ENCODE measurements around the gene NOM1.
"Not testable (repeated sequence)": the region's sequence is repeated elsewhere in the genome, so short reads cannot be mapped to it uniquely, and the experiment has no call there.

The NOM1 gene

DNA sequence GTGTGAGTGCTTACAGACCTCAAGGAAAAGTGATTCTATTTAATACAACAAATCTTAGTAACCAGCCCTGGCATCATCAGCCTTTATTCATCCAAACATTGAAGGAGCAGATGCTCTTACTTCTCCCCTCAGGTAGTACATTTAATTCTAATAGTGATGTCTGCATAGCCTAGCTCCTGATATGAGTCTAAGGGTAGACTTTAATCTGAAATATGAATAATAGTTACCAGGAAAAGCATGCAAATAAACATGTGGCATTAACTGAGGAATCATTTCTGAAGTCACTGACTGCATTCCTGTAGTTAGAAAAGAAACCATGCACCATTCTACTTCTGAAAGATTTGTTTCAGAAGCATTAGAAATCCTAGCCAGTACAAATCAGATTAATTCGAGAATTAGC is 30.9 kb upstream of the NOM1 start:
- Histone ChIP-seq H3K4me3 (ENCODE audit: low read depth in 1 of 2, low read length in 1 of 2) (no peak overlapping the region), H3K27me3 (peaks cover 76% of the 10 kb centered on the region), H3K36me3 (no peaks in the 10 kb centered on the region), H3K4me1 (ENCODE audit: control insufficient read depth in 1 of 2, insufficient read depth in 1 of 2, low read depth in 1 of 2, low read length in 1 of 2) (no peaks in the 10 kb centered on the region), H3K27ac (no peak overlapping the region), H3K9me3 (no peaks in the 10 kb centered on the region)
- TF ChIP-seq, protein P1, sequence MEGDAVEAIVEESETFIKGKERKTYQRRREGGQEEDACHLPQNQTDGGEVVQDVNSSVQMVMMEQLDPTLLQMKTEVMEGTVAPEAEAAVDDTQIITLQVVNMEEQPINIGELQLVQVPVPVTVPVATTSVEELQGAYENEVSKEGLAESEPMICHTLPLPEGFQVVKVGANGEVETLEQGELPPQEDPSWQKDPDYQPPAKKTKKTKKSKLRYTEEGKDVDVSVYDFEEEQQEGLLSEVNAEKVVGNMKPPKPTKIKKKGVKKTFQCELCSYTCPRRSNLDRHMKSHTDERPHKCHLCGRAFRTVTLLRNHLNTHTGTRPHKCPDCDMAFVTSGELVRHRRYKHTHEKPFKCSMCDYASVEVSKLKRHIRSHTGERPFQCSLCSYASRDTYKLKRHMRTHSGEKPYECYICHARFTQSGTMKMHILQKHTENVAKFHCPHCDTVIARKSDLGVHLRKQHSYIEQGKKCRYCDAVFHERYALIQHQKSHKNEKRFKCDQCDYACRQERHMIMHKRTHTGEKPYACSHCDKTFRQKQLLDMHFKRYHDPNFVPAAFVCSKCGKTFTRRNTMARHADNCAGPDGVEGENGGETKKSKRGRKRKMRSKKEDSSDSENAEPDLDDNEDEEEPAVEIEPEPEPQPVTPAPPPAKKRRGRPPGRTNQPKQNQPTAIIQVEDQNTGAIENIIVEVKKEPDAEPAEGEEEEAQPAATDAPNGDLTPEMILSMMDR (IDR thresholded peaks at IDR 0.05), result no peak

- H3K36me3 ChIP-seq, result no peaks in the 10 kb centered on the region
- TF ChIP-seq, protein P1 (IDR thresholded peaks at IDR 0.05), result no peak
- H3K9me3 ChIP-seq, result no peaks in the 10 kb centered on the region
- no peaks in the 10 kb centered on the region for H3K4me1 ChIP-seq (ENCODE audit: control insufficient read depth in 1 of 2, insufficient read depth in 1 of 2, low read depth in 1 of 2, low read length in 1 of 2)
- peaks cover 82% of the 10 kb centered on the region for H3K27me3 ChIP-seq
- no peak overlapping the region for H3K4me3 ChIP-seq (ENCODE audit: low read depth in 1 of 2, low read length in 1 of 2)
- no peak overlapping the region for H3K27ac ChIP-seq
These were observed 30.3 kb upstream of the NOM1 start for GRCh38 chr7:156919132-156919713.

DNA sequence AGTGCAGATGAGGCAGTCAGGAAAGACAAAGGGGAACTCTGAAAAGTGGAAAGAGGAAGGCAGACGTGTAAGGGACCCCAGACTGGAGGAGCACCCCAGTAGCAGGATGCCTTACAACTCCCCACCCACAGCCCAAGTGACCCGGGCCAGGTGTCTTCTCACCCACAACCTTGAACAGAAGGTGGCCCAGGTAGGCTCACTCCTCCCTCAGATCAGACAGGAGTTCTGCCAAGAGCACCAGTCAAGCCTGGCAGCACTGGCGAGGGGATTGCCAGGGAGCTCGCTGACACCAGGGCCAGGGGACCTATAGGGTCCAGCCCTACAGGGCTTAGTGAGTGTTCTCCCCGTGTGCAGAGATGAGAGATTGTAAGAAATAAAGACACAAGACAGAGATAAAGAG is 29.4 kb upstream of the NOM1 start:
- no peaks in the 10 kb centered on the region for H3K36me3 ChIP-seq
- H3K4me3 ChIP-seq (ENCODE audit: low read depth in 1 of 2, low read length in 1 of 2), result no peak overlapping the region
- TF ChIP-seq, protein P1 (IDR thresholded peaks at IDR 0.05), result no peak
- H3K9me3 ChIP-seq, result no peaks in the 10 kb centered on the region
- H3K27me3 ChIP-seq, result peaks cover 88% of the 10 kb centered on the region
- no peak overlapping the region for H3K27ac ChIP-seq
- no peaks in the 10 kb centered on the region for H3K4me1 ChIP-seq (ENCODE audit: control insufficient read depth in 1 of 2, insufficient read depth in 1 of 2, low read depth in 1 of 2, low read length in 1 of 2)

- not testable (repeated sequence) for H3K27ac ChIP-seq; H3K4me3 ChIP-seq (ENCODE audit: low read depth in 1 of 2, low read length in 1 of 2); H3K36me3 ChIP-seq; H3K4me1 ChIP-seq (ENCODE audit: control insufficient read depth in 1 of 2, insufficient read depth in 1 of 2, low read depth in 1 of 2, low read length in 1 of 2); H3K9me3 ChIP-seq
- peaks cover 88% of the 10 kb centered on the region for H3K27me3 ChIP-seq
These were observed 28.8 kb upstream of the NOM1 start for GRCh38 chr7:156920487-156921373.

GRCh38 chr7:156922304-156922703 is 27.2 kb upstream of the NOM1 start:
- not testable (repeated sequence) for H3K4me3 ChIP-seq (ENCODE audit: low read depth in 1 of 2, low read length in 1 of 2); H3K27ac ChIP-seq

DNA sequence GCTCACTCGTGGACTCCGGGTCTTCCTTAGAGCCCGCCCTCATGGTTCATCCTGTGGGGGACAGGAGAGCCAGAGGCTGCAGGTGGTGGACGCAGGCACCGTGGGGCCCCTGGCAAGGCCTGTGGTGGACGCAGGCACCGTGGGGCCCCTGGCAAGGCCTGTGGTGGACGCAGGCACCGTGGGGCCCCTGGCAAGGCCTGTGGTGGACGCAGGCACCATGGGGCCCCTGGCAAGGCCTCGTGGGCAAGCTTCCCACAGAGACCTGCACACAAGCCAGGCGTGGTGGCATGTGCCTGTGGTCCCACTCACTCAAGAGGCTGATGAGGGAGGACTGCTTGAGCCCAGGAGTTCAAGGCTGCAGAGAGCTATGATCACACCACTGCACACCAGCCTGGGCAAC is 23.7 kb upstream of the NOM1 start:
- not testable (repeated sequence) for H3K9me3 ChIP-seq; H3K36me3 ChIP-seq; H3K4me1 ChIP-seq (ENCODE audit: control insufficient read depth in 1 of 2, insufficient read depth in 1 of 2, low read depth in 1 of 2, low read length in 1 of 2); H3K27ac ChIP-seq; H3K4me3 ChIP-seq (ENCODE audit: low read depth in 1 of 2, low read length in 1 of 2)
- peaks cover 77% of the 10 kb centered on the region for H3K27me3 ChIP-seq

More at GRCh38 chr7:156922304-156922703, 27.2 kb upstream of the NOM1 start:
- not testable (repeated sequence) for H3K9me3 ChIP-seq; H3K4me1 ChIP-seq (ENCODE audit: control insufficient read depth in 1 of 2, insufficient read depth in 1 of 2, low read depth in 1 of 2, low read length in 1 of 2); H3K36me3 ChIP-seq
- H3K27me3 ChIP-seq, result peaks cover 77% of the 10 kb centered on the region
